NCI-H2081 treated with DMSO at 0.1 percent for 48 hours (cell line): ENCODE measurements around the gene SUMF1.

Experiments
- DNase-seq: peaks from one replicate; lab custom pipeline; 2025; lab: John Stamatoyannopoulos, UW

SUMF1 gene

GRCh38 chr3:4497005-4497692, 30.1 kb upstream of the SUMF1 start:
- DNase-seq = no peak

GRCh38 chr3:4496087-4496452, 29.0 kb upstream of the SUMF1 start:
- no peak for DNase-seq

GRCh38 chr3:4495294-4496086, 28.4 kb upstream of the SUMF1 start:
- DNase-seq = no peak

- no peak for DNase-seq
Observed at GRCh38 chr3:4494895-4495264, 27.8 kb upstream of the SUMF1 start.

- DNase-seq = no peak
Observed at GRCh38 chr3:4493941-4494894, 27.1 kb upstream of the SUMF1 start.

- peak; percentile 74 for DNase-seq
Observed at GRCh38 chr3:4493014-4493940, 26.2 kb upstream of the SUMF1 start, which contains the start of gene ITPR1. ITPR1 (plus strand) TSS chr3:4493348; CDS start chr3:4516492, 23,144 bp downstream.

- DNase-seq = no peak
Observed at GRCh38 chr3:4492208-4493013, 25.3 kb upstream of the SUMF1 start.

GRCh38 chr3:4491855-4492207, 24.8 kb upstream of the SUMF1 start:
- DNase-seq = no peak

- no peak for DNase-seq
Observed at GRCh38 chr3:4478261-4478660, 11.2 kb upstream of the SUMF1 start.

- DNase-seq = no peak
Observed at GRCh38 chr3:4476496-4476895, 9.4 kb upstream of the SUMF1 start.

GRCh38 chr3:4475804-4476203, 8.7 kb upstream of the SUMF1 start:
- no peak for DNase-seq

GRCh38 chr3:4474683-4475490, 7.8 kb upstream of the SUMF1 start:
- no peak for DNase-seq

- no peak for DNase-seq
Observed at GRCh38 chr3:4472766-4473165, 5.7 kb upstream of the SUMF1 start.

- no peak for DNase-seq
Observed at GRCh38 chr3:4472312-4472711, 5.2 kb upstream of the SUMF1 start.

GRCh38 chr3:4471907-4472306, 4.8 kb upstream of the SUMF1 start:
- no peak for DNase-seq

GRCh38 chr3:4467522-4467867, 426 bp upstream of the SUMF1 start:
- DNase-seq = no peak

GRCh38 chr3:4464576-4464975, 2.5 kb downstream of the SUMF1 start:
- DNase-seq = no peak

GRCh38 chr3:4462369-4463040, 4.6 kb downstream of the SUMF1 start:
- DNase-seq = no peak

- no peak for DNase-seq
Observed at GRCh38 chr3:4461468-4462090, 5.5 kb downstream of the SUMF1 start.
